HepG2 (cell line): ENCODE measurements around the gene AKAP6. TPM values are rescaled to one million over a fixed set of nuclear protein-coding genes. Genes with fewer than 3 reads are reported as not detected.

ENCODE experiments used
- ATAC-seq: fragments of 200-7000 bp; cut with Tn5 transposase; 3 replicates; pipeline ENCODE4 v1.9.1; 2020; ENCODE audit warnings: mild to moderate bottlenecking, moderate library complexity
- BruUV-seq: library from RNA; stranded (reverse); fragments of 400-500 nt; replicated peaks from 2 replicates; lab custom pipeline; 2021; lab: Mats Ljungman, UMichigan
- CTCF ChIA-PET: fragments of 300-600 bp; formaldehyde crosslinking; extraction: SDS; loops from one replicate; lab custom pipeline; 2021; ENCODE audit warnings: low total read pairs, inconsistent platforms, low intra/inter-chr PET ratio; lab: Yijun Ruan, JAX
- POLR2A ChIA-PET: fragments of 350-600 bp; sonication (Branson Sonifier 250); formaldehyde crosslinking; loops from one replicate; lab custom pipeline; 2020; ENCODE audit warnings: antibody characterized with exemption, inconsistent platforms; lab: Yijun Ruan, JAX
- DNase-seq: peaks from one replicate; pipeline ENCODE4 v3.0.0-alpha.2; 2015; ENCODE audit warnings: low spot score
- FAIRE-seq: peaks from 3 replicates; lab custom pipeline; 2011; peaks lifted over from hg19 to GRCh38; lab: Jason Lieb, UNC
- H2AFZ ChIP-seq: one replicate; pipeline ENCODE4 v1.6.1; 2011; ENCODE audit warnings: low read length, inconsistent platforms
- H3K27ac ChIP-seq: fragments of 300-600 bp; 3 replicates; pipeline ENCODE4 v1.8.0; 2011; ENCODE audit warnings: mixed run types, mild to moderate bottlenecking, mixed read lengths, low read length, inconsistent platforms; ENCODE audit not compliant: insufficient read depth; ENCODE audit errors: extremely low read length
- H3K27me3 ChIP-seq, 2 experiments: fragments of 200-600 bp in 1 of 2; 2 replicates in 1 of 2; 3 replicates in 1 of 2; pipeline versions ENCODE4 v1.6.0 to v1.8.0; 2011; ENCODE audit warnings: low read length in 2 of 2, mild to moderate bottlenecking in 2 of 2, moderate library complexity in 2 of 2, inconsistent platforms in 1 of 2; ENCODE audit not compliant: insufficient read depth in 2 of 2, control insufficient read depth in 1 of 2
- H3K36me3 ChIP-seq, 2 experiments: fragments of 200-600 bp in 1 of 2; replicated peaks in 1 of 2; 2 replicates in 1 of 2; 3 replicates in 1 of 2; pipeline versions ENCODE4 v1.5.1 to v1.8.0; 2011; ENCODE audit warnings: low read length in 2 of 2, inconsistent platforms in 1 of 2; ENCODE audit not compliant: insufficient read depth in 2 of 2, control insufficient read depth in 1 of 2
- H3K4me1 ChIP-seq: 2 replicates; pipeline ENCODE4 v1.5.1; 2012; ENCODE audit warnings: low read length, inconsistent platforms; ENCODE audit not compliant: insufficient read depth
- H3K4me2 ChIP-seq: 2 replicates; pipeline ENCODE4 v1.6.0; 2011; ENCODE audit warnings: low read depth, low read length, inconsistent platforms
- H3K4me3 ChIP-seq, 3 experiments: fragments of 200-600 bp in 1 of 3; sonication (generic), shearing (Covaris generic) in 1 of 3; replicated peaks in 1 of 3; 2 replicates each; pipeline ENCODE4 v1.5.1; 2011 to 2016; ENCODE audit warnings: low read length in 3 of 3, inconsistent platforms in 2 of 3, low read depth in 2 of 3, mild to moderate bottlenecking in 2 of 3, control low read depth in 1 of 3, mixed read lengths in 1 of 3; ENCODE audit not compliant: insufficient read depth in 1 of 3
- H3K79me2 ChIP-seq: one replicate; pipeline ENCODE4 v1.6.1; 2011; ENCODE audit warnings: low read length, inconsistent platforms; ENCODE audit not compliant: insufficient read depth
- H3K9ac ChIP-seq: 2 replicates; pipeline ENCODE4 v1.6.0; 2011; ENCODE audit warnings: mild to moderate bottlenecking, low read depth, low read length, inconsistent platforms; ENCODE audit not compliant: insufficient read depth
- H3K9me3 ChIP-seq: 2 replicates; pipeline ENCODE4 v1.5.1; 2012; ENCODE audit warnings: mild to moderate bottlenecking, low read length
- H4K20me1 ChIP-seq: 2 replicates; pipeline ENCODE4 v1.6.0; 2011; ENCODE audit warnings: inconsistent platforms, mild to moderate bottlenecking, low read length, moderate library complexity; ENCODE audit not compliant: insufficient read depth
- ATF1 ChIP-seq: IDR thresholded peaks from 2 replicates; pipeline ENCODE4 v1.6.1; 2016; ENCODE audit warnings: mild to moderate bottlenecking, control low read depth
- ATM ChIP-seq: fragments of 450-650 bp; IDR thresholded peaks from 2 replicates; pipeline ENCODE4 v1.7.1; 2017; ENCODE audit warnings: mild to moderate bottlenecking, borderline replicate concordance
- GATA4 ChIP-seq: sonication (generic); IDR thresholded peaks from 2 replicates; pipeline ENCODE4 v1.6.1; 2016; ENCODE audit warnings: antibody characterized with exemption, low read depth, borderline replicate concordance
- HIC2 ChIP-seq: sonication (generic); formaldehyde crosslinking; IDR thresholded peaks from 2 replicates; pipeline ENCODE4 v1.9.0; 2022; ENCODE audit warnings: low read depth, missing genetic modification reagents
- IRF1 ChIP-seq: sonication (generic); formaldehyde crosslinking; IDR thresholded peaks from 2 replicates; pipeline ENCODE4 v1.4.0; 2020; ENCODE audit warnings: low read depth, mild to moderate bottlenecking, missing genetic modification reagents
- ISL2 ChIP-seq: sonication (generic); formaldehyde crosslinking; IDR thresholded peaks from 2 replicates; pipeline ENCODE4 v1.5.0; 2020; ENCODE audit warnings: missing genetic modification reagents
- MAZ ChIP-seq, 2 experiments: sonication (generic) in 1 of 2; formaldehyde crosslinking in 1 of 2; IDR thresholded peaks; 2 replicates each; pipeline versions ENCODE4 v1.5.0 to v1.6.1; 2012 to 2020; ENCODE audit warnings: low read depth in 2 of 2, mild to moderate bottlenecking in 2 of 2, borderline replicate concordance in 1 of 2, improper control_type of control experiment in 1 of 2, low read length in 1 of 2, missing genetic modification reagents in 1 of 2, moderate library complexity in 1 of 2
- MXI1 ChIP-seq: IDR thresholded peaks from 3 replicates; pipeline ENCODE4 v1.6.1; 2012; ENCODE audit warnings: low read depth, low read length, inconsistent platforms, borderline replicate concordance
- NFATC3 ChIP-seq: sonication (generic); formaldehyde crosslinking; IDR thresholded peaks from 2 replicates; pipeline ENCODE4 v1.5.1; 2020; ENCODE audit warnings: mild to moderate bottlenecking, missing genetic modification reagents
- ZFP62 ChIP-seq: sonication (generic); formaldehyde crosslinking; IDR thresholded peaks from 2 replicates; pipeline ENCODE4 v1.4.0; 2020; ENCODE audit warnings: missing genetic modification reagents
- ZFP82 ChIP-seq: sonication (generic); formaldehyde crosslinking; IDR thresholded peaks from 2 replicates; pipeline ENCODE4 v1.5.1; 2020; ENCODE audit warnings: mild to moderate bottlenecking, missing genetic modification reagents, borderline replicate concordance
- ZNF556 ChIP-seq: sonication (generic); formaldehyde crosslinking; IDR thresholded peaks from 2 replicates; pipeline ENCODE4 v1.4.0; 2020; ENCODE audit warnings: mild to moderate bottlenecking, missing genetic modification reagents, borderline replicate concordance
- ZNF646 ChIP-seq: sonication (generic); formaldehyde crosslinking; IDR thresholded peaks from 2 replicates; pipeline ENCODE4 v1.9.0; 2021; ENCODE audit warnings: mild to moderate bottlenecking, missing genetic modification reagents
- ZSCAN31 ChIP-seq: sonication (generic); formaldehyde crosslinking; IDR thresholded peaks from 2 replicates; pipeline ENCODE4 v1.5.0; 2020; ENCODE audit warnings: low read depth, mild to moderate bottlenecking, missing genetic modification reagents
- WGBS: methylation state at CpG from one replicate; pipeline ENCODE4 v1.1.6; 2017; ENCODE audit warnings: low lambda C conversion rate; 5-methylcytosine and 5-hydroxymethylcytosine counted together
- in situ Hi-C: cut with HindIII; loops from 2 replicates; pipeline ENCODE4 v1.10.0; 2017; ENCODE audit warnings: low pct_unique_long_range_greater_than_20kb; ENCODE audit not compliant: extremely low pct_ligation_motif_present
- intact Hi-C: fragments of 100-400 bp; cut with micrococcal nuclease; formaldehyde crosslinking; loops from one replicate; pipeline ENCODE4 v1.10.0; 2022; ENCODE audit not compliant: unreplicated experiment
- polyA plus RNA-seq, 8 experiments: library from polyadenylated mRNA; depleted of rRNA in 3 of 8; stranded (reverse) in 7 of 8; unstranded in 1 of 8; fragments of >200 nt; fragmentation: Illumina TruSeq in 4 of 8; extraction: Trizol in 4 of 8; gene quantifications; 2 replicates each; pipeline versions ENCODE4 v1.2.1 to v1.2.3, GENCODE V29; 2011 to 2016; ENCODE audit warnings: low read depth in 4 of 8, missing spikeins in 1 of 8, mixed read lengths in 1 of 8; ENCODE audit not compliant: insufficient read depth in 1 of 8
- total RNA-seq, 5 experiments: library from RNA; depleted of rRNA; stranded (reverse); fragments of >200 nt; fragmentation: Illumina TruSeq; extraction: Trizol; gene quantifications; 2 replicates each; pipeline ENCODE4 v1.2.3, GENCODE V29; 2016; ENCODE audit warnings: low read depth in 1 of 5

The AKAP6 gene
- total and polyA plus RNA-seq, 2 of the 13 experiments (the other 11 are each of a cell fraction or from before 2014, with no cell fraction given): 1.4 TPM

GRCh38 chr14:32584079-32584478, 255.0 kb downstream of the AKAP6 start:
- Histone ChIP-seq H3K79me2 (no peaks in the 10 kb centered on the region), H4K20me1 (no peaks in the 10 kb centered on the region), H3K4me3 (no peak overlapping the region), H3K27ac (no peak overlapping the region), H3K4me1 (no peaks in the 10 kb centered on the region), H3K27me3 (no peaks in the 10 kb centered on the region), H3K9ac (no peak overlapping the region), H3K36me3 (no peaks in the 10 kb centered on the region), H2AFZ (no peak overlapping the region), H3K4me2 (no peak overlapping the region), H3K9me3 (no peaks in the 10 kb centered on the region)
- no peak; the same call in 2 of the 3 replicates for ATAC-seq
- CTCF ChIA-PET: no interaction called here
- WGBS: 57% methylated on average over 5 of the region's 5 CpGs
- FAIRE-seq: no peak
- POLR2A ChIA-PET: no interaction called here
- no peak for DNase-seq
- in situ Hi-C loops: no loop called here
- TF ChIP-seq ATM: no peak
- TF ChIP-seq MXI1: no peak
- no peak for TF ChIP-seq MAZ (IDR thresholded peaks at IDR 0.05; ENCODE audit: borderline replicate concordance, low read depth, low read length)
- no peak for TF ChIP-seq MAZ (CRISPR knock-in tag; IDR thresholded peaks at IDR 0.05; ENCODE audit: low read depth)
- TF ChIP-seq ZNF646 (CRISPR knock-in tag): no peak
- no peak for TF ChIP-seq NFATC3 (CRISPR knock-in tag)
- TF ChIP-seq GATA4: no peak
- no peak for TF ChIP-seq ATF1
- no peak for TF ChIP-seq ZNF556 (CRISPR knock-in tag)
- no peak for TF ChIP-seq ISL2 (CRISPR knock-in tag)
- no peak for TF ChIP-seq ZSCAN31
- no peak for TF ChIP-seq ZFP82 (CRISPR knock-in tag)
- TF ChIP-seq ZFP62 (CRISPR knock-in tag): no peak
- no peak for TF ChIP-seq IRF1 (CRISPR knock-in tag)
- no peak for TF ChIP-seq HIC2 (CRISPR knock-in tag)
- intact Hi-C loops: no loop called here
- no TSS peak for BruUV-seq
